ENCODE measurements around the gene SEPTIN12.
"Not testable (repeated sequence)": the region's sequence is repeated elsewhere in the genome, so short reads cannot be mapped to it uniquely, and the experiment has no call there.

The SEPTIN12 gene

DNA sequence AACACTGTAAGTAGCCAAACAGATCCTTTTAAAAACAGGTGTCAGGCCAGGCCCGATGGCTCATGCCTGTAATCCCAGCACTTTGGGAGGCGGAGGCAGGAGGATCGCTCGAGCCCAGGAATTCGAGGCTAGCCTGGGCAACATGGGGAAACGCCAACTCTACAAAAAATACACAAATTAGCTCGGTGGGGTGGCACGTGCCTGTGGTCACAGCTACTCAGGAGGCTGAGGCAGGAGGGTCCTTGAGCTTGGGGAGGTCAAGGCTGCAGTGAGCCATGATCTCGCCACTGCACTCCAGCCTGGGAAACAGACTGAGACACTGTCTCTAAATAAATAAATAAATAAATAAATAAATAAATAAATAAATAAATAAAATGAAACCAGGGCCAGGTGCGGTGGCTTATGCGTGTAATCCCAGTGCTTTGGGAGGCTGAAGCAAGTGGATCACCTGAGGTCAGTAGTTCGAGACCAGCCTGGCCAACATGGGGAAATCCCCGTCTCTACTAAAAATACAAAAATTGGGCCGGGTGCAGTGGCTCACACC lies 3.6 kb downstream of the SEPTIN12 start:
- not testable (repeated sequence) for DNase-seq (ENCODE audit: low read depth in 2 of 2)

DNA sequence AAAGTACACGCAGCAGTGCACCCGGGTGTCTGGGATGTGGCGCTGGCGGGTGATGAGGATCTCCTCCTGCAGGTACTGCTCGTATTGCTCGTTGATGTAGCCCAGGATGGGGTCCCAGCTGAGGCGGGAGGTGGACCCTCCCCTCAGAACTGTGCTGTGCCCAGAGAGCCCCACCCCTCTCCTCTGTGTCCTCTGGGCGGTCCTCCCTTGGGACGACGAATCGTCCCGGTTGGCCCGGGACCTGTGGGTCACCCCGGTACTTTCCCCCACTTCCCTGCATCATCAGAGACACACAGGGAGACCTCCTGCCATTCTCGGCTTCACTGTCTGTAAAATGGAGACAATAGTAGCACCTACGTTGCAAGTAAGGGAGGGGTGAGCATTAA lies 4.2 kb downstream of the SEPTIN12 start:
- no peak for DNase-seq (ENCODE audit: low read depth in 2 of 2)

DNA sequence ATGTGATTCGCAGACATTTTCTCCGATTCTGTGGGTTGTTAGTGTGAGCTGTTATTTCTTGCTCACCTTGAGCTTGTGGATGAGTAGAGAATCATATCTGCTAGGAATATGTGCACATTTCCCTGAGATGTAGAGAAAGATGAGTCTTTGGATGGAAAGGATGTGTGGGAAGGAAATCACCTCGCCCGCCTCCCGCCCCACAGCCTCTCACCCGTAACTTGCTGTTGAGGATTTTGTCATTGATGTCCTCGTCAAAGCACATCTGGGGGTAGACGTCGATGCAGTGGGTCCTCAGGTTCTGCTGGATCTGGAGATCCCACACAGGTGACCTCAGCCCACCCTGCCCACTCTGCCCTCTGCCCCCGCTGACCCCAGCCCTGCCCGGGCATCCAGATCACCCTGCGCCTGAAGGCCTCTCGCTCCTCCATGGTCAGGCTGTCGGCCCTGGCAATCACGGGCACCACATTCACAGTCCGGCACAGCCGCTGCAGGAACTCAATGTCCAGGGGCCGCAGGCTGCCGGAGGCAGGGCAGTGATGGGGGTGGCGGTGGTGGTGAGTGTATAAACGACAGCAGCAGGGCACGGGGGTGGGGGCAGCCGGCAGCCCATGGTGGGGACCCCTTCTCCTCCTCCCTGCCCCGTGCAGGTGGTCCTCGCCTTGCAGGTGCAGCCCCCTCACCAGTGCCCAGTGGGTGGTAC lies 4.7 kb downstream of the SEPTIN12 start:
- DNase-seq (ENCODE audit: low read depth in 2 of 2) = no peak

DNA sequence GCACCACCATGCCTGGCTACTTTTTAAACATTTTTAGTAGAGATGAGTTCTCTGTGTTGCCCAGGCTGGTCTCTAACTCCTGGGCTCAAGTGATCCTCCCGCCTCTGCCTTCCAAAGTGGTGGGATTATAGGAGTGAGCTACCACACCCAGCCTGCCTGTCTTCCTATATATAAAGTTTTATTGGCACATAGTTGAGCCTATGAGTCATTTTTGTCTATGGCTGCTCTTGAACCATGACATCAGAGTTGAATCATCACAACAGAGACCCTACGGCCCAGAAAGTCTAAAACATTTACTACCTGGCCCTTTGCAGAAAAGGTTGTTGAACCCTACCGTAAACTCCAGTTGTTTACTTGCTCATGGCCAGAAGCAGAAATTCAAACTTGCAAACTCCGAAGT lies 7.9 kb downstream of the SEPTIN12 start:
- DNase-seq (ENCODE audit: low read depth in 2 of 2) = no peak

DNA sequence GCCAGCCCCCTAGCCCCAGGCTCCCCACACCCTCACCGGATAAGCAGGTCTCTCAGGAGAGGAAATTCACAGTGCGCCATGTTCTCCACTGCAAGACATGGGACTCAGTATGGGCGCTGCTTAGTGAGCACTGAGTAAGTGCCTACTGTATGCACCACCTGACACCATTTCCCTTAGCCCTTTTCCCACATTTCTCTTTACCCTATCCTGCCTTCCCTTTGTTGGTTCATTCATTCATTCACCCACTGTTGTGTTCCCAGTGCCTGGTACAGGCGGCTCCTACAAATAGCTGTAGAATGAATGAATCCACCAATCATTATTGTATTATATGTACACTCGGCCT lies 10.1 kb downstream of the SEPTIN12 start:
- DNase-seq (ENCODE audit: low read depth in 2 of 2) = no peak

DNA sequence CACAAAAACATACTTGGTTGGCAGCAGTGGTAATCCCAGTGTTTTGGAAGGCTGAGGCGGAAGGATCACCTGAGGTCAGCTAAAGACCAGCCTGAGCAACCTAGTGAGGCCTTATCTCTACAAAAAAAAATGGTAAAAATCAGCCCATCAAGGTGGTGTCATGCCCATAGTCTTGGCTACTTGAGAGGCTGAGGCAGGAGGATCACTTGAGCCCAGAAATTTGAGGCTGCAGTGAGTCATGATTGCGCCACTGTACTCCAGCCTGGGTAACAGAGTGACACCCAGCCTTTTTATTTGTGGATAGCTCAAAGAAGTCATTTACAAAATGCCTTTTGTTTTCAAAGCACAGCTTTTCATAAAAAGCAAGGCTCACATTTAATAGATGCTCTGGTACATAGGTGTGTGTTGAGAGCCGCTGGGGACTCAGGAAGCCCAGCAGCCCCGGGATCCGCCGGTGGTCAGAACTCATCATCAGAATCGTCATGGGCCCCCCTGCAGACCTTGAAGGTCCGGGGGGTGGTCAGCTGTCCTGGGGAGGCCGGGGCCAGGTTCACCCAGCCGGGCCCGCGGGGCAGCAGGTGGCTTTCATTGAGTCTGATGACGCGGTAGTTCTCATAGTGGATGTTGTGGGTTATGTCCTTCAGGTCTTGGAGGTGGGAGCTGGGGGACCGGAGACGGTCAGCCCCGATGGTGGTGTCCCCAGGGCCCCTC lies 10.7 kb downstream of the SEPTIN12 start:
- DNase-seq (ENCODE audit: low read depth in 2 of 2) = no peak

DNA sequence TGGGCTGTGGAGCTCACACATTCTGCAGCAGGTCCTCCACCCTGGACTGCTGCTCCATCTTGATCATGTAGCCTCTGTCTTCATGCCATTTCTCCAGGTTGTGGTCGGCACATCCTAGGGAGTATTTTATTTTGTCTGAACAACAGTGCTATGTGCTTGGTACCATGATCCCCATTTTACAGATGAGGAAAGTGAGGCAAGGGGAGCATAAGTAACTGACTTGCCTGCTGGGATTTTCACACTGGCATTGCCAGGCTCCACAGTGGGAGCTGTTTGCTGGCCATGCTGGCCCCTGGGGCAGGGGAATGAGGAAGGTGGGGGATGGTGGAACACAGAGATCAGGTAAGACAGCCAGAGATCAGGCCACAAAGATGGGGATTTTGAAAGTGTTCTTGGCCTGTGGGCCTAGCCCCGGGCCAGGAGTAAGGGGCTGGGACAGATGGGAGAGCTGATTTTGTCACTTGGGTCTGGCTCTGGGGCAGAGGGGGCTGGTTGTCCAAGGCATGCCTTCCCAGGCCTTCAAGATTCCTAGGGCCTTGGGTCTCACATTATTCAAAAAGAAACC lies 11.9 kb downstream of the SEPTIN12 start:
- DNase-seq (ENCODE audit: low read depth in 2 of 2) = no peak

DNA sequence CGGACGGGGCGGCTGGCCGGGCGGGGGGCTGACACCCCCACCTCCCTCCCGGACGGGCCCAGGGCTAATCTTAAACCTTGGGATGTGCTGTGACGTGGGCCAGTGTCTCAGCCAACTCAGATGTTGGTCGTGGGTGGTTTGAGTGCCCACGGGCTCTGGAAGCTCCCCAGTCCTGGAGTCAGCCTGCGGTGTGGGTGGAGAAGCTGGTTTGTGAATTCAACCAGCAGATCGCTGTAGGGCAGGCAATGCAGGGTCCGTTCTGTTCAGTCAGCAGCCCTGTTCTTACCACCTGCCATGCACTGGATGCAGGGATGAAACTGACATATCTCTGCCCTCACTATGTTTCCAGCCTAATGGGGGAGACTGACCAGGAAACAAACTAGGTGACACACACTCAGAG lies 13.1 kb downstream of the SEPTIN12 start:
- no peak for DNase-seq (ENCODE audit: low read depth in 2 of 2)

DNA sequence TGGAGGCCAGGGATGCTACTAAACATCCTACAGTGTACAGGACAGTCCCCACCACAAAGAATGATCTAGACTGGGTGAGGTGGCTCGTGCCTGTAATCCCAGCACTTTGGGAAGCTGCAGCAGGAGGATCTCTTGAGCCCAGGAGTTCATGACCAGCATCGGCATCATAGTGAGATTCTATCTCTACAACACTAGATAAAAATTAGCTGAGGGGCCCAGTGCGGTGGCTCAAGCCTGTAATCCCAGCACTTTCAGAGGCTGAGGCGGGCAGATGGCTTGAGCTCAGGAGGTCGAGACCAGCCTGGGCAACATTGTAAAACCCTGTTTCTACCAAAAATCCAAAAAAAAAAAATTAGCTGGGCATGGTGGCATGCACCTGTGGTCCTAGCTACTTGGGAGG lies 15.8 kb downstream of the SEPTIN12 start:
- no peak for DNase-seq (ENCODE audit: low read depth in 2 of 2)

DNA sequence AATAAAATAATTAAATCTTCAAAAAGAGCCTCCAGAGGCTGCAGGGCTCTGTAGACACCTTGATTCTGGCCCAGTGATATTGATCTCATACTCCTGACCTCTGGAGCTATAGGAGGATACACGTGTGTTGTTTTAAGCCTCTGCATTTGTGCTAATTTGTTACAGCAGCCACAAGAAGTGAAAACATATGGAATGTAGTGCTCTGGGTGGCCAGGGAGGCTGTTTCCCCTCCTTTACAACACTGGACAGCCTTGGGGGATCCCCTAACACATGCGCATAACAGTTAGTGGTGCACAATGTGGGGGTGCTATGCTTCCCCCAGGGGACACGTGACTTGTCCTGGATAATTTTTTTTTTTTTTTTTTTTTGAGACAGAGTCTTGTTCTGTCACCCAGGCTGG lies 16.5 kb downstream of the SEPTIN12 start:
- no peak for DNase-seq (ENCODE audit: low read depth in 2 of 2)

DNA sequence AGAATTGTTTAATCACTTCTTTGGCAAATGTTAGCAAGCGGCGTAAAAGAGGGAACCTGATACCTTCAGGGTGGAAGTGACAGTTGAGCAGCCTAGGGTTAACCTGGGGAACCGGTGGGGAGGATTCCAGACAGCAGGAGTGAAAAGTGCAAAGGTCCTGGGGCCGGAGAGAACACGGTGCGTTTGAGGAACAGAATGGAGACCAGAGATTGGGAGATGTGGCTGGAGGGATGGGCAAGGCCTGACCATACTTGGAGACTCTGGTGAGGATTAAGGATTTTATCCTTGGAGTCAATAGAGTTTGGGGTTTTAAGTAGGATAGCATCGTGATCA lies 18.9 kb downstream of the SEPTIN12 start:
- no peak for DNase-seq (ENCODE audit: low read depth in 2 of 2)

DNA sequence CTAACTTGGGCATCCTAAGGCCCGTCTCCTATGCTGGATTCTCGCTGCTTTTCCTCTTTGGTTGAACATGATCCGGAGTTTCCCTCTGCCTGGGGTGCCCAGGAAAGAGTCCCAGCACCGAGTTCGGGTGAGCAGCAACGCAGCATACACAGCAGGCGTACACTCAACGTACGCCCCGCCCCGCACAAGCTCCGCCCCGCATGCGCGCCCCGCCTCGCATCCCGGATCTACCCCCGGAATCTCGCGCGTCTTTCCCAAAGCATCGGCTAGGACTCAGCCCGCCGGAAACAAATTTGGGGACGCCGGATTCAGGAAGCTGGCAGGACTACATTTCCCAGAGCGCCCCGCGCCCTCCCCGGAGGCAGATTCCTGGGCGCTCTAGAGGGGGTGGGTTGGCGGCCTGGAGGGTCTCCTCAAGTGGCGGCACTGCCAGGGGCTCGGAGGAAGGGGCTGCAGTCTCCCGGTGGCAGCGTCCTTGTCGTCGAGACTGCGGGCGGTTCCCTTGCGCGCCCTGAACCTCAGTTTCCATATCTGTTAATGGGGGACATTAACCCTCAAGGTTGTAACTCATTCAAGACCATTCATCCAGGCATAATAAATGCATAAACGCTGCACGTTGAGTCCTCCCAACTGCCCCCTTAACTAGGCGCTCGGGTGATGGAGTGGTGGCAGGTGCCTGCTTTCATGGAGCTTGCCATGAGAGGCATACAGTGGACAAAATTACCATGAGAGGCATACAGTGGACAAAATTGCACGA lies 19.4 kb downstream of the SEPTIN12 start:
- DNase-seq (ENCODE audit: low read depth in 2 of 2) = peak; percentile 63 to 64

DNA sequence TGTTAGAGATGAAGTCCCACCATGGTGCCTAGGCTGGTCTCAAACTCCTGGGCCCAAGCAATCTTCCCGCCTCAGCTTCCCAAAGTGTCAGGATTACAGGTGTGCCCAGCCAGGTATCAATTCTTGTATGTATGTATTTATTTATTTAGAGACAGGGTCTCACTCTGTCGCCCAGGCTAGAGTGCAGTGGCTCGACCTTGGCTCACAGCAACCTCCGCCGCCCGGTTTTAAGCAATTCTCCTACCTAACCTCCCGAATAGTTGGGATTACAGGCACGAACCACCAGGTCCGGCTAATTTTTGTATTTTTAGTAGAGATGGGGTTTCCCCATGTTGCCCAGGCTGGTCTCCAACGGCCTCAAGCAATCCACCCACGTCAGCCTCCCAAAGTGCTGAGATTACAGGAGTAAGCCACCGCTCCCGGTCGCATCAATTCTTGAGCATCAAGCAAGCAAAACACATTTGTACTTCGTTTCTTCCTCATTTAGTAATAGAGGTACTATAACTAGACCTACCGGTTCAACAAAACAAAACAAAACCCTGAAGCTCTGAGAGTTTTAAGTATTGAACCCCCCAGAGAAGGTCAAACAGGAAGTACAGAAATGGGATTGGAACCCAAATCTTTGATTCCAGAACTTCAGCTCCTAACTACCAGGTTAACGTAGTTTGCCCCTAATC lies 20.1 kb downstream of the SEPTIN12 start:
- DNase-seq (ENCODE audit: low read depth in 2 of 2) = no peak

DNA sequence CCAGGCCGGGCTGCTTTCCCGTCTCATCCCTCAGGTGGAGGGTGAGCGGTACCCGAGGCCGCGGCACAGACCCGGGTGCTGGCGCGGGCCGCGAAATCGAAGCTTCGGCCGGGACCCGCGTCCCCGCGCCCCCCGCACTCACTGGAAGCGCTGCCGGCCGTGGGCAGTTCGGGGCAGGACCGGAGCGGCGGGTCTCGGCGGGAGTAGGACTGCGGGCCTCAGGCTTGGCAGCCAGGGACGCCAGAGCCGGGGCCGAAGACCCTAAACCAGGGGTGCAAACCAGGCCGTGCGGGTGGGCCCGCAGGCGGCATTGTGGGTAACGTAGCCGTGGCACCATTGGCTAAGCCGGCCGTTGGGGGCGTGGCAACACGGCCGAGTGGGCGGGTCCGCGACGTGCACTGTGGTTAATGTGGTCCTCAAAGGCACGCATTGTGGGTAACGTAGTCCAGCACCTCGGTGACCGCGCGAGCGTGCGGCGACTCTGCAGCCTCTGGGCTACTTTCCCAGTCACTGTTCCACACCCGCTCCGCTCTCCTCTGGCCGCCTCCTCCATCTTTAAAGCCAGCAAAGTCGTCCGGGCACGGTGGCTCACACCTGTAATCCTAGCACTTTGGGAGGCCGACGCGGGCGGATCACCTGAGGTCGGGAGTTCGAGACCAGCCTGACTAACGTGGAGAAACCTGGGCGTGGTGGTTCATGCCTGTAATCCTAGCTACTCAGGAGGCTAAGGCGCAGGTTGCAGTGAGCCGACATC lies 21.1 kb downstream of the SEPTIN12 start, which contains the start of gene ZNF500:
Gene ZNF500, minus strand, starts transcription at position 288 of the 754 bp plus-strand sequence. CDS start 1,184 bp downstream, outside the sequence.
- DNase-seq (ENCODE audit: low read depth in 2 of 2) = peak; percentile 95

DNA sequence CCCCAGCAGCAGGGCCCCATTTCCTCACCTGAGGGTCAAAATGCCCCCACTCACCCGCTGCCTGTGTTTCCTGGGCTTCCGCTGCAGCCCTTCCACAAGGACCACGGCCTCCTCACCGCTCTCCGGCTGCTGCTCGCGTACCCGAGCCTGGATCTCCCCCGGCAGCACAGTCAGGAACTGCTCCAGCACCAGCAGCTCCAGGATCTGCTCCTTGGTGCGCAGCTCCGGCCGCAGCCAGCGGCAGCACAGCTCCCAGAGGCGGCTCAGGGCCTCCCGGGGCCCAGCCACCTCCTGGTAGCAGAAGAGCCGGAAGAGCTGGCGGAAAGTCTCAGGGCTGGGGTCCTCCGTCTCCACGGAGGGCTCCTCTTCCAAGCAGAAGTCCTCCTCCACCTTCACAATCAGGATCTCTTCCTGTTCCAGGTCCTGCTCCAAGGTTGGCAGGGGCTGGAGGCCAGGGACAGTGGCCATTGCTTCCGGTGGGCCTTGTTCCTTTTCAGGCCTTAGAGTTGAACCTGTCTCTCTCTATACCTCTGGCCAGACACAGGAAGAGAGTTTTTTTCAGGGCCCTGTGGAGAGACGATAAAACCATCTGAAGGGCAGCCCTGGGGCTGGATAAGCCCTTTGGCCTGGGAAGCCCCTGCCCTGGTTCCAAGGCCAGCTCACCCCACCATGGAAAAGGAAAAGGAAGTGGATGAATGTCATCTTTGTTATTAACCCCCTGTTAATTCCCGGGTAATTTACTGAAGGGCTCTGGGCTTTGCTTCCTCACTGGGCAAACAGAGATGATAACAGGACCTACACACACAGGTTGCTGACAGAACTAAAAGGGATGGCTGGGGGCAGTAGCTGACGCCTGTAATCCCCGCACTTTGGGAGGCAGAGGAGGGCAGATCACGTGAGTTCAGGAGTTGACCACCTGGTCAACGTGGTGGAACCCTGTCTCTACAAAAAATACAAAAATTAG lies 22.4 kb downstream of the SEPTIN12 start:
- no peak for DNase-seq (ENCODE audit: low read depth in 2 of 2)

DNA sequence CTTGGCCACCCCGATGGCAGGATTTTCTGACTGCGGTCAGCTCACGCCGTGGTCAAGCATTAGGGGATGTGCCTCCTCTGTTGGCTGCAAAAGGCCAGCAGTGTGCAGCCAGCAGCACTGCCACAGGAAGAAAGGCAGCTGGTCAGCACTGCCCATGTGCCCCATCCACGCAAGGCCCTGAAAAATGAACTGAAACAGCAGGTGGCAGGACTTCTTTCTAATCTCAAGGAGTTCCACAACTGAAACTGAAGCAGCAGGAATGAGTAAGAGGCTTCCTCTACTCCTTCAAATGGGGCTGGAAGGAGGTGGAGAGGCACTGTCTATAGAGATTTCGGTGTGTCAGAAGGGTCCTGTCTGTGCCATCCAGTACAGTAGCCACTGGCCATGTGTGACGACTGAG lies 24.4 kb downstream of the SEPTIN12 start:
- DNase-seq (ENCODE audit: low read depth in 2 of 2) = no peak

DNA sequence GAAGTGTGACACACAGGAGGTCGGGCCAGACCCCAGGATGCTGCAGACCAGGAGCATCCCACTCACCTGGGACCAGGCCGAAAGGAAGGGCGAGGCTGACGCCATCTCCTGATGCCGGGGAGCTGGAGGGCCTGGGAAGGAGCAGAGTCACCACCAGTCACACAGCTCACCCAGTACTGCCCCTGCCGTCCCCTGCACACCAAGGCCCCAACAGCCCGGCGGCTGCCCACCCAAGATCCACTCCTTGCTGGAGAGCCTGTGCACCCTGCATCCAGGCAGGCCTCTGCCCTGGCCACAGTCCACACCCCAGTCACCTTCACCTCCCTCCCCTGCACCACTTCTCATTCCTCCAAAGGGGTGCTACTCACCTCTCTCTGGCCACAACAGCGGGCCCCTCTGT lies 25.9 kb downstream of the SEPTIN12 start:
- no peak for DNase-seq (ENCODE audit: low read depth in 2 of 2)

DNA sequence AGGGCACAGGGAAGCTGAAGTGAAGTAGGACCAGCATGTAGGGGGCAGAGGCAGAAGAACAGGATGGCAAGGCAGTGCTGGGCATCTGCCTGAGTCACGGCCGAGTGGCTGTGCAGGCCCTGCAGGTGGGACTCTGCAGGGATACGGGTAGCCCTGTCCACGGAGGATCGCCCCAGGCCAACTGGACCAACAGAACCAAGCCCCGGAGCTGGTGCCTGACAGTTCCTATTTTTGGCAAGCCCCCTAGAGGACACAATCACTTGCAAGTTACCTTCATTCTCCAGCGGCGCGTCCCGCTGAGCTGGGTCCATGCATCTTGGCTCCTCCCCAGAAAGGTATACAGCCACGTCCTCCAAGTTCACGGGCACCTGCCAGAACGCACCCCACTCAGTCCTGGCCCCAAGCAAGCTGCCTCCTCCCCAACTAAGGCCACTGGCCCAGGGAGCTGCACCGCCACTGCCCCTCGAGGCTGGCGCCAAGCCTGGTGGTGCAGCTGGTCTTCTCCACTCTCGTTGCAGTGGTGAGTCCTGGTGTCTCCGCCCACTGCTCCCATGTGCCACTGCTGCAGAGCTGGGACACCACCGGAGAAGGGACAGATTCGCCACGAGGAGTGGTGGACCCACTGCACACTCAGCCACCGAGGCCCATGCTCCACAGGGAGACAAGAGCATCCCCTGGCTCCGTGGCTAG lies 27.8 kb downstream of the SEPTIN12 start:
- no peak for DNase-seq (ENCODE audit: low read depth in 2 of 2)

DNA sequence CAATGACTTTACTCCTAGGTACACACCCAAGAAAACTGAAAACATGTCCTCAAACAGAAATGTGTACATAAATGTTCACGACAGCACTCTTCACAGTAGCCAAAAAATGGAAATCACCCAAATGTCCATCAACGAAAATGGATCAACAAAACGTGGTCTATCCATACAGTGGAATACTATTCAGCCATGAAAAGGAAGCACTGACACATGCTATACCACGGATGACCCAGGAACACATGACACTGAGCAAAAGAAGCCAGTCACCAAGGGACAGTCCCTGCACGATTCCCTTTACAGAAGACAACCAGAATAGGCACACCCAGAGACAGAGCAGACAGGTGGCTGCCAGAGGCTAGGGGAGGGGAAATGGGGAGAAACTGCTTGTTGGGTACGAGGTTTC lies 32.5 kb downstream of the SEPTIN12 start:
- DNase-seq (ENCODE audit: low read depth in 2 of 2) = no peak

Measured in stimulated activated CD8-positive, alpha-beta memory T cell treated with anti-CD3 and anti-CD28 coated beads, Interleukin-15, amount 100 ng/mL, for 4 hours (primary cell).